ENCODE results near the gene ZNF618. TPM values are rescaled to one million over a fixed set of nuclear protein-coding genes. Genes with fewer than 3 reads are reported as not detected.

Gene ZNF618
- total RNA-seq, 2 experiments from 2014 or later, result 0.12 to 0.33 TPM

- no peak overlapping the region for H3K27ac Mint-ChIP-seq
- peaks cover 8% of the 10 kb centered on the region for H3K9me3 Mint-ChIP-seq
- no peaks in the 10 kb centered on the region for H3K36me3 Mint-ChIP-seq
- intact Hi-C loops (cut with micrococcal nuclease), result no loop called here
- DNase-seq, result no peak
- ChIA-PET CTCF (no interaction called here), POLR2A (no interaction called here)
- no peaks in the 10 kb centered on the region for H3K4me1 Mint-ChIP-seq (ENCODE audit: low read depth)
- no peak overlapping the region for H3K4me3 Mint-ChIP-seq
- H3K27me3 Mint-ChIP-seq, result no peaks in the 10 kb centered on the region
These were observed 55.7 kb downstream of the ZNF618 start for GRCh38 chr9:113931777-113932176.

DNA sequence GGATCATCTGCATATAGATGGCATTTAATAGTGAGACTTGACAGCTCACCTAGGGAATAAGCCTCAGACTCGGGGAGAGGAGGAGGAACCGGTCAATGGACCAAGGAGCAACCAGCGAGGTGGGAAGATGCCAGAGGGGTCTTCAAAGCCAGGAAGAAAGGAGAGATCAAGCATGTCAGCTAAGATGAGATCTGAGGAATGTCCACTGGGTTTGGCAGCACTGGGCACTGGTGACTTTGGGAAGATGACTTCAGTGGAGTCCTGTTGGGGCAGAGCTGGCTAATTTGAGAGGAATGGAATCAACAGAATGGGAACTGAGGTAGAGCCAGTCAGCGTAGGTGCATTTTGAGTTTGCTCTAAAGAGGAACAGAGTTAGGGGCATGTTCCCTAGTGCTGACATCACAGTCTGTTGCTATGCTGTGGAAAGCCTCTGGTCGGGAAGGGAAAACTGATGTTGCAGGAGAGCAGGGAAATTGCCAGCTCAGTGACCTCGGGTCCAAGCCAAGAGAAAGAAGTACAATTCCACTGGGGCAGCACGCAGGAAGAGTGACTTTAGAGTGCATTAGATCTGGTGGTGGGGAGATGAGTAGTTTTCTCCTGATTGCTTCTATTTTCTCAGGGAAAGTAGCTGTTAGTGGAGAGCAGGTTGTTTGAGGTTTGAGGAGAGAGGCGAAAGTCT lies 56.9 kb downstream of the ZNF618 start:
- H3K36me3 Mint-ChIP-seq, result no peaks in the 10 kb centered on the region
- DNase-seq, result no peak
- H3K9me3 Mint-ChIP-seq, result peaks cover 8% of the 10 kb centered on the region
- intact Hi-C loops (cut with micrococcal nuclease), result no loop called here
- H3K27me3 Mint-ChIP-seq, result no peaks in the 10 kb centered on the region
- H3K27ac Mint-ChIP-seq, result no peak overlapping the region
- H3K4me3 Mint-ChIP-seq, result no peak overlapping the region
- ChIA-PET POLR2A (no interaction called here), CTCF (interaction anchor here (1.1 kb wide), 1 partner anchor 56 kb away, joined by 3 read pairs; no protein-coding TSS in a partner anchor)
- no peaks in the 10 kb centered on the region for H3K4me1 Mint-ChIP-seq (ENCODE audit: low read depth)

- H3K36me3 Mint-ChIP-seq, result no peaks in the 10 kb centered on the region
- H3K27me3 Mint-ChIP-seq, result no peaks in the 10 kb centered on the region
- no peaks in the 10 kb centered on the region for H3K4me1 Mint-ChIP-seq (ENCODE audit: low read depth)
- no peak overlapping the region for H3K4me3 Mint-ChIP-seq
- ChIA-PET CTCF (interaction anchor here (1.1 kb wide), 1 partner anchor 56 kb away, joined by 3 read pairs; no protein-coding TSS in a partner anchor), POLR2A (no interaction called here)
- no peak for DNase-seq
- peaks cover 3% of the 10 kb centered on the region for H3K9me3 Mint-ChIP-seq
- intact Hi-C loops (cut with micrococcal nuclease), result no loop called here
- no peak overlapping the region for H3K27ac Mint-ChIP-seq
These were observed 57.6 kb downstream of the ZNF618 start for GRCh38 chr9:113933671-113934070.

- POLR2A ChIA-PET, result no interaction called here
- no peak overlapping the region for H3K4me3 Mint-ChIP-seq
- no peaks in the 10 kb centered on the region for H3K36me3 Mint-ChIP-seq
- H3K27me3 Mint-ChIP-seq, result no peaks in the 10 kb centered on the region
- no peak for DNase-seq
- intact Hi-C loops (cut with micrococcal nuclease), result no loop called here
- H3K9me3 Mint-ChIP-seq, result no peaks in the 10 kb centered on the region
- H3K27ac Mint-ChIP-seq, result no peak overlapping the region
- CTCF ChIA-PET, result interaction anchor here (1.1 kb wide), 1 partner anchor 57 kb away, joined by 3 read pairs; no protein-coding TSS in a partner anchor
- no peaks in the 10 kb centered on the region for H3K4me1 Mint-ChIP-seq (ENCODE audit: low read depth)
These were observed 58.2 kb downstream of the ZNF618 start for GRCh38 chr9:113934167-113934828.

- Mint-ChIP-seq H3K4me1 (ENCODE audit: low read depth) (no peaks in the 10 kb centered on the region), H3K27me3 (no peaks in the 10 kb centered on the region), H3K9me3 (no peaks in the 10 kb centered on the region), H3K4me3 (no peak overlapping the region), H3K36me3 (no peaks in the 10 kb centered on the region), H3K27ac (no peak overlapping the region)
- CTCF ChIA-PET, result no interaction called here
- POLR2A ChIA-PET, result no interaction called here
- DNase-seq, result no peak
- intact Hi-C loops (cut with micrococcal nuclease), result no loop called here
These were observed 58.9 kb downstream of the ZNF618 start for GRCh38 chr9:113934829-113935676.

- no peak for DNase-seq
- intact Hi-C loops (cut with micrococcal nuclease), result no loop called here
- POLR2A ChIA-PET, result no interaction called here
- no peaks in the 10 kb centered on the region for H3K36me3 Mint-ChIP-seq
- no peak overlapping the region for H3K4me3 Mint-ChIP-seq
- no peaks in the 10 kb centered on the region for H3K9me3 Mint-ChIP-seq
- CTCF ChIA-PET, result no interaction called here
- H3K4me1 Mint-ChIP-seq (ENCODE audit: low read depth), result no peaks in the 10 kb centered on the region
- H3K27me3 Mint-ChIP-seq, result no peaks in the 10 kb centered on the region
- no peak overlapping the region for H3K27ac Mint-ChIP-seq
These were observed 59.7 kb downstream of the ZNF618 start for GRCh38 chr9:113935677-113936380.

GRCh38 chr9:113940077-113940476 lies 64.0 kb downstream of the ZNF618 start:
- H3K4me3 Mint-ChIP-seq, result no peak overlapping the region
- no peak overlapping the region for H3K27ac Mint-ChIP-seq
- H3K9me3 Mint-ChIP-seq, result no peaks in the 10 kb centered on the region
- CTCF ChIA-PET, result no interaction called here
- no peaks in the 10 kb centered on the region for H3K4me1 Mint-ChIP-seq (ENCODE audit: low read depth)
- peaks cover 1% of the 10 kb centered on the region for H3K27me3 Mint-ChIP-seq
- intact Hi-C loops (cut with micrococcal nuclease), result no loop called here
- POLR2A ChIA-PET, result no interaction called here
- H3K36me3 Mint-ChIP-seq, result no peaks in the 10 kb centered on the region
- no peak for DNase-seq

GRCh38 chr9:113941056-113941455 lies 64.9 kb downstream of the ZNF618 start:
- Mint-ChIP-seq H3K4me3 (no peak overlapping the region), H3K4me1 (ENCODE audit: low read depth) (no peaks in the 10 kb centered on the region), H3K9me3 (no peaks in the 10 kb centered on the region), H3K27ac (no peak overlapping the region), H3K27me3 (peaks cover 1% of the 10 kb centered on the region), H3K36me3 (no peaks in the 10 kb centered on the region)
- intact Hi-C loops (cut with micrococcal nuclease), result no loop called here
- ChIA-PET CTCF (no interaction called here), POLR2A (no interaction called here)
- no peak for DNase-seq

GRCh38 chr9:113941526-113941925 lies 65.4 kb downstream of the ZNF618 start:
- H3K36me3 Mint-ChIP-seq, result no peaks in the 10 kb centered on the region
- no peaks in the 10 kb centered on the region for H3K4me1 Mint-ChIP-seq (ENCODE audit: low read depth)
- H3K4me3 Mint-ChIP-seq, result no peak overlapping the region
- H3K27ac Mint-ChIP-seq, result no peak overlapping the region
- H3K27me3 Mint-ChIP-seq, result peaks cover 1% of the 10 kb centered on the region
- H3K9me3 Mint-ChIP-seq, result no peaks in the 10 kb centered on the region
- intact Hi-C loops (cut with micrococcal nuclease), result no loop called here
- ChIA-PET POLR2A (no interaction called here), CTCF (no interaction called here)
- no peak for DNase-seq

DNA sequence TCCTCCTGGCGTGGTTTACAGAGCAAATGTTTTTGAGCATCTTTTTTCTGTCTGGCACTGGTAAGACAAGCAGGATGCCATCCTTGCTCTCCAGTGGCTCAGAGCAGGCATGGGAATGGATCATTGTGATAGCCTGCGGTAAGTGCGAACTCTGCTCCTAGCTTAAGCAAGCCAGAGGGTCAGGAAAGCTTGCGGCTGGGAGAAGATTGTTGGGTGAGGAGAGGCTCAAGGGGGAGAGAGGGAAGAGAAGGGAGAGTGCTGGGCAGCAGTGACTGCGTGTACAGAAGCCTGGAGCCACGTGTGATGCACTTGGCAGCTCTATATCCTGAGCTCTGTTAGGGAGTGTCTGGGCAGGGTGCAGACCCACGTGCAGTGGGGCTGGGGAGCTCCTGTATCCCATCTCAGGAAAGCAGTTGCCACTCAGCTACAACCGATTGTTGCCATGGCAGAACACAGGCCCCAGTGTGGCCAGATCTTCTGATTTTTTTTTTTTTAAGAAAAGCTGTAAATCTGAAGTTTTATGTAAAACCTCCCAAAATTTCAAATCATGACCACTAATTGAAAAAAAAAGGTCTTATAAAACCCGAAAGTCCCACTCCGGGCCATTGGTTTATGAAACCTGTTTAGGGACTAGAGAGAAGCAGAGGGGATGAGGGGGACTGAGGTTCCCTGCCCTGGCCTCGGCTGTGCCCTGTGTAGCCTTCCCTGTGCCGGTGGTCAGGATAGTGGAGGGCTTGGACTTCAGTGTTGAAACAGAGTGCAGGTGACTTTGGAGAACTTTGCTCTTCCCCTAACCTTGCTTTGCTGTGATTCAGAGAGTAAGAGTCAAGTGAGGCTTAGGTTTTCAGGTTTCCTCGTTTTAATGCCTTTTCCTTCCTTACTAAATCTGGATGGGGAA lies 67.3 kb downstream of the ZNF618 start:
- Mint-ChIP-seq H3K27me3 (peaks cover 1% of the 10 kb centered on the region), H3K27ac (no peak overlapping the region), H3K9me3 (no peaks in the 10 kb centered on the region), H3K4me3 (no peak overlapping the region), H3K36me3 (no peaks in the 10 kb centered on the region), H3K4me1 (ENCODE audit: low read depth) (no peaks in the 10 kb centered on the region)
- ChIA-PET CTCF (interaction anchor here (1.8 kb wide), 1 partner anchor 20 kb away, joined by 7 read pairs; no protein-coding TSS in a partner anchor), POLR2A (no interaction called here)
- intact Hi-C loops (cut with micrococcal nuclease), result no loop called here
- DNase-seq, result no peak

GRCh38 chr9:113945784-113946183 lies 69.7 kb downstream of the ZNF618 start:
- H3K4me1 Mint-ChIP-seq (ENCODE audit: low read depth), result no peaks in the 10 kb centered on the region
- ChIA-PET POLR2A (no interaction called here), CTCF (no interaction called here)
- intact Hi-C loops (cut with micrococcal nuclease), result no loop called here
- no peak for DNase-seq
- no peaks in the 10 kb centered on the region for H3K9me3 Mint-ChIP-seq
- no peak overlapping the region for H3K4me3 Mint-ChIP-seq
- H3K36me3 Mint-ChIP-seq, result no peaks in the 10 kb centered on the region
- H3K27me3 Mint-ChIP-seq, result peaks cover 1% of the 10 kb centered on the region
- no peak overlapping the region for H3K27ac Mint-ChIP-seq

All from activated CD4-positive, alpha-beta memory T cell treated with anti-CD3 and anti-CD28 coated beads for 36 hours (primary cell).